Activated T-helper 1 cell treated with anti-CD3 and anti-CD28 coated beads, Interleukin-12 subunit alpha, Interleukin-12 subunit beta, Interleukin-2, Interleukin-4 antibody, amounts not matched to agents 30 ng/mL and 10 ng/mL and 1 ng/mL, durations not matched to agents 14 hours and 24 hours and 36 hours (primary cell): Measurements from ENCODE around the gene TMEM271. TPM values are rescaled to one million over a fixed set of nuclear protein-coding genes. Genes with fewer than 3 reads are reported as not detected.

Experiments
- DNase-seq: peaks from one replicate; pipeline ENCODE4 v3.0.0; 2021; ENCODE audit warnings: low spot score
- H3K27ac Mint-ChIP-seq: one replicate; pipeline ENCODE4 v1.8.0; 2021; ENCODE audit warnings: mild to moderate bottlenecking, mixed read lengths
- H3K27me3 Mint-ChIP-seq: one replicate; pipeline ENCODE4 v1.8.0; 2022; ENCODE audit warnings: mild to moderate bottlenecking, moderate library complexity, mixed read lengths; ENCODE audit not compliant: insufficient read depth
- H3K36me3 Mint-ChIP-seq: one replicate; pipeline ENCODE4 v1.8.0; 2021; ENCODE audit warnings: low read depth, mixed read lengths
- H3K4me1 Mint-ChIP-seq: one replicate; pipeline ENCODE4 v1.8.0; 2021; ENCODE audit warnings: low read depth, mixed read lengths
- H3K4me3 Mint-ChIP-seq: one replicate; pipeline ENCODE4 v1.8.0; 2021; ENCODE audit warnings: mild to moderate bottlenecking, moderate library complexity, mixed read lengths
- H3K9me3 Mint-ChIP-seq: one replicate; pipeline ENCODE4 v1.8.0; 2021; ENCODE audit warnings: mixed read lengths
- intact Hi-C: fragments of 100-400 bp; cut with micrococcal nuclease; formaldehyde crosslinking; loops from one replicate; pipeline ENCODE4 v1.15.1; 2024
- total RNA-seq: library from RNA; stranded (reverse); gene quantifications from 2 replicates; pipeline ENCODE4 v1.2.3, GENCODE V29; 2022

Gene TMEM271
- not detected in 2 replicates for total RNA-seq

GRCh38 chr4:576245-576821 lies at the start of gene TMEM271:
TMEM271 (minus strand) TSS chr4:576295; CDS start chr4:576062, 233 bp downstream.
- peaks cover 48% of the 10 kb centered on the region for H3K27me3 Mint-ChIP-seq

GRCh38 chr4:625631-626161 lies 49.6 kb upstream of the TMEM271 start:
- intact Hi-C loops, result no loop called here
- Mint-ChIP-seq H3K4me3 (no peak overlapping the region), H3K9me3 (no peaks in the 10 kb centered on the region), H3K27ac (no peak overlapping the region), H3K4me1 (no peaks in the 10 kb centered on the region), H3K36me3 (no peaks in the 10 kb centered on the region), H3K27me3 (no peaks in the 10 kb centered on the region)
- no peak for DNase-seq

More at GRCh38 chr4:576245-576821, at the start of gene TMEM271:
- no peak for DNase-seq
- Mint-ChIP-seq H3K4me1 (peaks cover 4% of the 10 kb centered on the region), H3K9me3 (peaks cover 19% of the 10 kb centered on the region), H3K27ac (peak within 1 kb of the TSS; percentile 58), H3K36me3 (peaks cover 1% of the 10 kb centered on the region), H3K4me3 (peak within 1 kb of the TSS; percentile 19)
- intact Hi-C loops, result loop anchor here (5.0 kb wide), 1 partner anchor 831 kb away; the partner anchor contains the start of gene NKX1-1

- no peak within 1 kb of the TSS for H3K27ac Mint-ChIP-seq
- H3K4me3 Mint-ChIP-seq, result no peak within 1 kb of the TSS
Observed at GRCh38 chr4:624705-625590, 48.9 kb upstream of the TMEM271 start, which contains the start of gene PDE6B. PDE6B (plus strand) TSS chr4:625573; CDS start chr4:625627, 54 bp downstream.

GRCh38 chr4:623914-624566 lies 47.9 kb upstream of the TMEM271 start:
- no peak overlapping the region for H3K4me3 Mint-ChIP-seq
- no peaks in the 10 kb centered on the region for H3K36me3 Mint-ChIP-seq
- no peaks in the 10 kb centered on the region for H3K4me1 Mint-ChIP-seq
- no peaks in the 10 kb centered on the region for H3K27me3 Mint-ChIP-seq
- no peaks in the 10 kb centered on the region for H3K9me3 Mint-ChIP-seq
- intact Hi-C loops, result no loop called here
- DNase-seq, result no peak
- H3K27ac Mint-ChIP-seq, result no peak overlapping the region

More at GRCh38 chr4:624705-625590, 48.9 kb upstream of the TMEM271 start, which contains the start of gene PDE6B:
- DNase-seq, result no peak
- Mint-ChIP-seq H3K9me3 (no peaks in the 10 kb centered on the region), H3K4me1 (no peaks in the 10 kb centered on the region), H3K27me3 (no peaks in the 10 kb centered on the region), H3K36me3 (no peaks in the 10 kb centered on the region)
- intact Hi-C loops, result no loop called here

- intact Hi-C loops, result no loop called here
- H3K27ac Mint-ChIP-seq, result no peak overlapping the region
- H3K4me1 Mint-ChIP-seq, result no peaks in the 10 kb centered on the region
- no peaks in the 10 kb centered on the region for H3K27me3 Mint-ChIP-seq
- H3K9me3 Mint-ChIP-seq, result no peaks in the 10 kb centered on the region
- no peak overlapping the region for H3K4me3 Mint-ChIP-seq
- DNase-seq, result no peak
- H3K36me3 Mint-ChIP-seq, result no peaks in the 10 kb centered on the region
Observed at GRCh38 chr4:622996-623913, 47.2 kb upstream of the TMEM271 start.

- Mint-ChIP-seq H3K27ac (no peak overlapping the region), H3K9me3 (no peaks in the 10 kb centered on the region), H3K4me3 (no peak overlapping the region), H3K27me3 (no peaks in the 10 kb centered on the region), H3K36me3 (no peaks in the 10 kb centered on the region), H3K4me1 (no peaks in the 10 kb centered on the region)
- intact Hi-C loops, result no loop called here
- DNase-seq, result no peak
Observed at GRCh38 chr4:622071-622995, 46.2 kb upstream of the TMEM271 start.

- no peaks in the 10 kb centered on the region for H3K27me3 Mint-ChIP-seq
- intact Hi-C loops, result no loop called here
- H3K4me3 Mint-ChIP-seq, result no peak overlapping the region
- no peak for DNase-seq
- H3K9me3 Mint-ChIP-seq, result no peaks in the 10 kb centered on the region
- H3K4me1 Mint-ChIP-seq, result no peaks in the 10 kb centered on the region
- H3K27ac Mint-ChIP-seq, result no peak overlapping the region
- H3K36me3 Mint-ChIP-seq, result no peaks in the 10 kb centered on the region
Observed at GRCh38 chr4:621296-622070, 45.4 kb upstream of the TMEM271 start.

- Mint-ChIP-seq H3K9me3 (no peaks in the 10 kb centered on the region), H3K27ac (no peak overlapping the region), H3K27me3 (no peaks in the 10 kb centered on the region), H3K4me3 (no peak overlapping the region), H3K4me1 (no peaks in the 10 kb centered on the region), H3K36me3 (no peaks in the 10 kb centered on the region)
- no peak for DNase-seq
- intact Hi-C loops, result no loop called here
Observed at GRCh38 chr4:620851-621261, 44.8 kb upstream of the TMEM271 start.

- Mint-ChIP-seq H3K9me3 (no peaks in the 10 kb centered on the region), H3K27ac (no peak overlapping the region), H3K4me1 (no peaks in the 10 kb centered on the region), H3K4me3 (no peak overlapping the region), H3K27me3 (no peaks in the 10 kb centered on the region), H3K36me3 (no peaks in the 10 kb centered on the region)
- no peak for DNase-seq
- intact Hi-C loops, result no loop called here
Observed at GRCh38 chr4:620201-620600, 44.1 kb upstream of the TMEM271 start.

- Mint-ChIP-seq H3K27ac (no peak overlapping the region), H3K4me1 (no peaks in the 10 kb centered on the region), H3K4me3 (no peak overlapping the region), H3K9me3 (no peaks in the 10 kb centered on the region), H3K36me3 (no peaks in the 10 kb centered on the region), H3K27me3 (no peaks in the 10 kb centered on the region)
- no peak for DNase-seq
- intact Hi-C loops, result no loop called here
Observed at GRCh38 chr4:617644-618641, 41.8 kb upstream of the TMEM271 start.
